Dermis blood vessel endothelial cell (primary cell): ENCODE measurements around the gene MINPP1. TPM values are rescaled to one million over a fixed set of nuclear protein-coding genes. Genes with fewer than 3 reads are reported as not detected.

Experiments
- DNase-seq: peaks from one replicate; pipeline ENCODE4 v3.0.0; 2010
- total RNA-seq: library from RNA; depleted of rRNA; stranded (reverse); fragments of >200 nt; gene quantifications from 2 replicates; pipeline ENCODE4 v1.2.3, GENCODE V29; 2014

The MINPP1 gene
- total RNA-seq, 1 donor from 2014 or later: 33.4 TPM

DNA sequence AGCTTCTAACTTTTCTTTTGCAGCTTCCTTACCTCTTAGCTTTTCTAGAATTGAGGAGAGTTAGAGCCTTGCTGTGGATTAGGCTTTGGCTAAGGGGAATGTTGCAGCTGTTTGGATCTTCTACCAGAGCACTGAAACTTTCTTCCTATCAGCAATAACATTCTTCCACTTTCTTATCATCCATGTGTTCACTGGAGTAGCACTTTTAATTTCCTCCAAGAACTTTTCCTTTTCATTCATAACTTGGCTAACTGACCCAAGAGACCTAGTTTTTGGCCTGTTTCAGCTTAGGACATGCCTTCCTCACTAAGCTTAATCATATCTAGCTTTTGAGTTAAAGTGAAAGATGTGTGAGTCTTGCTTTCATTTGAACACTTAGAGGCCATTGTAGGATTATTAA lies 19.6 kb downstream of the MINPP1 start:
- no peak for DNase-seq

DNA sequence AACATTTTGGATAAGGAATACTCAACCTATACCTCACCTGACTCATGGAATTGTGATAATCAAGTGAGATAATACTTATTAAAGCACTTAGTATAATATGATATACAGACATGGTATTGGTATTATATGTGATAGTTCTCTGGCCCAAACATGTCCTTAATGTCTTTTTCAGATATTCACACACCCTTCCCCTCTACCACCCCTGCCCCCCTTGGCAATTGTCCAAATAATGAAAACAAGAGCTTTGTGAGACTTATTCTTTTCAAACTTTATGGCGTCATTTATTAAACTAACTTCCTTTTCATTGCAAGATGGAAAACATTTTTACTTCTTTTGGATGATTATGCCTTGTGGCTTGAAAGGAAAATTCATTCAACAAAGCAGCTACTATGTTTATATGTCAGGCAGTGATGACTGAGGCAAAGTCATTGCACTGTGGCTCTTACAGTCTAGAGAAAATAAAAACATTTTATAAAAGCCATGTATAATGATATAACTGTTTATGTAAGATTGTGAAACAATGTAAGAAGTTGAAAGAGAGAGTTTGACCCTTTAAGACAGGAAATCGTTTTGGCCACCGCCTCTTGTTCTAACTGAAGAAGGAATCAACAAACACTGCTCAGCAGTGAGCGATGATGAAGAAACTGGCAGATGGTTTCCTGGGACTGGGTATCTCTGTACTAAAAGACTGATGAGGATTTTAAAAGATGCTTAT lies 27.4 kb downstream of the MINPP1 start:
- DNase-seq: peak; percentile 61

GRCh38 chr10:87532696-87533095 lies 28.0 kb downstream of the MINPP1 start:
- no peak for DNase-seq

- no peak for DNase-seq
These were observed 29.6 kb downstream of the MINPP1 start for GRCh38 chr10:87534173-87534858.

DNA sequence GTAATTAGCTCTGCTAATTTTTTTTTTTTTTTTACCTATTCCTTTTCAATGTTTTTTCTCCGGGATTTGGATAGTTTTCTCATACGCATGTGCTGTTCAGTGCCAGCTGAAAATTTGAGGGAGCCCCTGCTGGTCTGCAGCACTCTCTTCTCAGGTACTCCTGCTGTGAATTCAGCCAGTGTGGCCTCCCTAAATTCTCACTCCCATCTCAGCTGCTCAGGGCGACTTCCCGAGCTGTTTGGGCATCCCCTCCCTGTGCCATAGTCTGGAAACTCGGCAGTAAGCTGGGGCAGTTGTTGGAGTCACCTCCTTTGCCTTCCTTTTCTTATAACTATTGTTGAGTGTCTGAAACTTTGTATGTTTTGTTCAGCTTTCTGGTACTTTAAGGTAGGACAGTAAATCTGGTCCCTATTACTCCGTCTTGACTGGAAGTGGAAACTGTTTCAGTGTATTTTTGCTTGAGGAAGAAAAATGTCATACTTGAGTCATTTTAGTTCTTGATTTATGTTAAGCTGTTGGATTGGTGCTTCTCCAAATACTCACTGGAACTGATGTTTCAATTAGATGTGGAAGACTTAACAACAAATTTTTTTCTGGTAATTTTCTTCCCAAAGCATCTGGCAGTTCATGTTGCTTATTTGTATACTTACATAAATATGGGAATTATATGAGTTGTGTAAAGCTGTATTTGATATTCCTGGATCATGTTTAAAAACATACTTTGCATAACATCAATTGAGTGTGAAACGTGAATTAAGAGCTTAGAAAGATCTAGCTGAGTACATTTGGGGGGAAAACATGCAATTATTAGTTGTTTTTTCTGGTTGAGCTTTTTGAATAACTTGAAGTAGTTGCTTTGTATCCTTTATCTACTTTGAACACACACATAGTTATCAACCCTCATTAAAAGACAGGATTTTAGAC lies 33.7 kb downstream of the MINPP1 start:
- DNase-seq: no peak

DNA sequence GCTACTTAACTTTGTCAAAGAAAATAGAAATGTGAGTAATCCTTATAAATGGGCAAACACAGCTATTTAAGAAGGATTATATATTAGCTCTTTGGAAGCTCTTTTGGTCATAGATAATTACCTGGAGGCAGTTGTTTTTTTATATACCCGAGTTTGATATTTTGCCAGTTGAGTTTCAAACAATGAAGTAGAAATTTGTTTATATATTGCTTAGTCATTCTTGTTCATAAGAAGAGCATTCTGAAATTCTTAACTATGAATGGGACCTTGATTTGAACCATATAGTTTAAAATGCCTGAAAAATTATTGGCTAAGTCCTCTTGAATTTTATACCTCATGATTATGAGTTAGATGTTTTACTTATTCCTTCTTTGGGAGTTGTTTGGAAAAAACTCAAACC lies 36.4 kb downstream of the MINPP1 start:
- DNase-seq: peak; percentile 26

- DNase-seq: no peak
These were observed 40.0 kb downstream of the MINPP1 start for GRCh38 chr10:87544721-87545120.

GRCh38 chr10:87545783-87546182 lies 41.1 kb downstream of the MINPP1 start:
- DNase-seq: no peak

- no peak for DNase-seq
These were observed 41.5 kb downstream of the MINPP1 start for GRCh38 chr10:87546210-87546609.

GRCh38 chr10:87546971-87547413 lies 42.3 kb downstream of the MINPP1 start:
- DNase-seq: no peak

GRCh38 chr10:87547734-87548311 lies 43.1 kb downstream of the MINPP1 start:
- DNase-seq: no peak

DNA sequence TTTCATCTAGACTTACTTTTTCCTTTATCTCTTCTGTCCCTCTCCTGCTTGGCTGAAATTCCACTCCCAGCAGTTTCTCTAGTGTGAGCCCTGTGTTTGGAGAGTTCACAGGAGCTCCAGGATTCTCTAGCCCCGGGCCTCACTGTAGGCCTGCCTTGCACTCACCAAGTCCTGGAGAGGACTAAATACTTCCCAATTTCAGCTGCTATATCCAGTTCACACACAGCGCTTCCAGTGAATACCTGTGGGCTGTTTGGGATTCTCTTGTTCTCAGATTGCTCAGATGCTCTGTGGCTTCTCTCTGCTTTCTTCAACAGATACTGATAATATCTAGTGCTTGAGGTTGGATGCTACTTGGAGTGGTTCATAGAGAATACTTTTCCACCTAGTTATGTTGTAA lies 46.0 kb downstream of the MINPP1 start:
- DNase-seq: no peak

GRCh38 chr10:87551326-87551725 lies 46.6 kb downstream of the MINPP1 start:
- no peak for DNase-seq

GRCh38 chr10:87552248-87552929 lies 47.7 kb downstream of the MINPP1 start:
- no peak for DNase-seq

DNA sequence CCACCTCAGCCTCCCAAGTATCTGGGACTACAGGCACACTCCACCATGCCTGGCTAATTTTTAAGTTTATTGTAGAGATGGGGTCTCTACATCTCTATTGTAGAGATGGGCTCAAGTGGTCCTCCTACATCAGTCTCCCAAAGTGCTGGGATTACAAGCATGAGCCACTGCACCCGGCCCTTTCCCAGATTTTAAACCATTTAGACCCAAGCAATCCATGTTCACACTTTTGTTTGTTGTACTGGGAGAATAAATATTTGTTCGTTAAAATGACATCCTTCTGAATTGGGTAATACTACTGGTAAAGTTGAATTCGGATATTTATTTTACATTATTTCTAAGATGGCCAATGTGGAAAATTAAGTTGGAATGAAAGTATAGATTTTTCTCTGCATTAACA lies 52.7 kb downstream of the MINPP1 start:
- DNase-seq: no peak

DNA sequence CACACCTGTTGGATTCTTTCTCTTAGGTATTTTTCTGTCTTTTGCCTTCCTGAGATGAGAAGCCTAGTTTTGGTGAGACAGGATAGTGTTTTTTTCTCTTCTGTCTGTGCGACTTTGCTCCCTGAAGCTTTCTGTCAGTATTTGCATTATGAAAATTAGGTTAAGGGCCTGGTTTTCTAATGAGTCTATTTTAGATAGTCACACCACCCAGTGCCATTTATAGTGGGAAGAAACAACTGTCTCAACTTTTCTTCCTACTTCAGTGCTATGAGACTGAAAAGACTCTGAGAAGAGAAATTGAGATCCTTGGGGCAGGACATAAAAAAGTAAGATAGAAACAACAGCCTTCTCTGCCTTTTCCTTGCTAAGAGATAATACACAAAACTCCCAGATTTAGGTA lies 53.6 kb downstream of the MINPP1 start:
- no peak for DNase-seq

- no peak for DNase-seq
These were observed 54.7 kb downstream of the MINPP1 start for GRCh38 chr10:87559392-87559791.

DNA sequence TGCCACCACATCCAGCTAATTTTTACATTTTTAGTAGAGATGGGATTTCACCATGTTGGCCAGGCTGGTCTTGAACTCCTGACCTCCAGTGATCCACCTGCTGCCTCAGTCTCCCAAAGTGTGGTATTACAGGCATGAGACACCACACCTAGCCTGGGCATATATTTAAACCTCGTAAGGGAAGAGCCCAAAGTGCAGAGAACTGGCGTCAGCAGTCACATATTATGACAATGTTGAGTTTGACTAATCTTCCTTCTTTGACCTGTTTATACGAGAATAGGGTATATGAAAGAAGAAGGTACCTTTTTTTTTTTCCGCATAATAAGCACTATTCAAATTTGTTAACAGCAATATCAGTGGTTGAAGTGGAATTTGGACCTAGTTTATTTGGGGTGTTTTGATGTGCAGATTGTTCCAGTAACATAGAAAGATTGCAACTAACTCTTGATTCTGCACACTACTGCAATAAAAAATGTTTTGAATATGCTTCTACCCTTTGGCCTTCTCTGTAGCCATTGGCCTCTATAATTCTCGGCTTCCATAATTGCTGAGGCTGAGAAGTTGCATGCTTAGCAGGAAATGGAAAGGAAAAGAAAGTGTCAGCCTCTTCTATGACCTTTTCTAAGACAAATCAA lies 55.9 kb downstream of the MINPP1 start:
- DNase-seq: no peak

DNA sequence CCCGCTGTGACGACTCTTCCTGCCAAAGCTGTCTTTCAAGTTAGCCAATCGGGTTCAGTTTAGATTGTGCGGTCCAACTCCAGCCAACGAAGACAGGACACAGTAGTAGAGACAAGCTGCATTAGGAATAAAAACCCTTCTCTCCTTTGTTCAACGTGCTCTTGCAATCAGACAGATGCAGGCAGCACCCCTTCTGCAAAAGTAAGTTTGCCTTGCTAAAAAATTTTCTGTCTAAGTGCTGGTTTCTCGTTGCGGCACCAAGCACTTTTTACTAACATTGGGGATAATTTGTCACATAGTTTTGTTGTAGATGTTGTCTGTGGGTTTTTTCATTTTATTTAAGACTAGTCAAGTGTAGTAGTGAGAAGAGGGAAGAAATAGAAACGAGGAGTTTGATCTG lies 58.1 kb downstream of the MINPP1 start:
- DNase-seq: no peak

DNA sequence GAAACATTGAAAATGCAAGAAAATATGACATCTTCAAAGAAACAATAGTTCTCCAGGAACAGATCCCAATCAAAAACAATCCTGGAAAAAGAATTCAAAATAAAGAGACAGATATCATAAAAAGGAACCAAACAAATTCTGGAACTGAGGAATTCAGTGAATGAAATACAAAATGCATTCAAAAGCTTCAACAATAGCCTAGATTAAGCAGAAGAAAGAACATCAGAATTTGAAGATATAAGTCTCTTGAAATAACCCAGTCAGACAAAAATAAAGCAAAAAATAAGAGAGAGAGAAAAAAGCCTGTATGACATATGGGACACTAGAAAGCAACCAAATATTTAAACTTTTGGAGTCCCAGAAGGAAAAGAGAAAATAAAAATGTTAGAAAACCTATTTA lies 60.3 kb downstream of the MINPP1 start:
- DNase-seq: no peak

GRCh38 chr10:87575851-87576250 lies 71.2 kb downstream of the MINPP1 start:
- DNase-seq: no peak
